Measurements from ENCODE around the gene FKBP9.
"Not testable (repeated sequence)": the region's sequence is repeated elsewhere in the genome, so short reads cannot be mapped to it uniquely, and the experiment has no call there.

Gene FKBP9

GRCh38 chr7:32952876-32953275 is 4.4 kb upstream of the FKBP9 start:
- DNase-seq, result no peak

GRCh38 chr7:32958046-32959025 is 1.1 kb downstream of the FKBP9 start:
- DNase-seq, result peak in 3 of 14 donors; percentile 13 to 24 (median 23)

GRCh38 chr7:32963880-32964301 is 6.7 kb downstream of the FKBP9 start:
- DNase-seq, result not testable (repeated sequence)

- not testable (repeated sequence) for DNase-seq
Measured at GRCh38 chr7:32964461-32965159, 7.4 kb downstream of the FKBP9 start.

- DNase-seq, result not testable (repeated sequence)
Measured at GRCh38 chr7:32966489-32967267, 9.4 kb downstream of the FKBP9 start.

GRCh38 chr7:32967268-32967582 is 10.0 kb downstream of the FKBP9 start:
- DNase-seq, result not testable (repeated sequence)

GRCh38 chr7:32971967-32972366 is 14.7 kb downstream of the FKBP9 start:
- DNase-seq, result not testable (repeated sequence)

GRCh38 chr7:32977159-32977558 is 19.9 kb downstream of the FKBP9 start:
- not testable (repeated sequence) for DNase-seq

GRCh38 chr7:32979246-32979645 is 22.0 kb downstream of the FKBP9 start:
- not testable (repeated sequence) for DNase-seq

GRCh38 chr7:32979902-32980301 is 22.7 kb downstream of the FKBP9 start:
- not testable (repeated sequence) for DNase-seq

GRCh38 chr7:32988148-32988547 is 30.9 kb downstream of the FKBP9 start:
- DNase-seq, result peak in 1 of 14 donors; percentile 7

GRCh38 chr7:32991068-32991585 is 33.9 kb downstream of the FKBP9 start:
- DNase-seq, result not testable (repeated sequence)

- not testable (repeated sequence) for DNase-seq
Measured at GRCh38 chr7:32991975-32992700, 34.9 kb downstream of the FKBP9 start.

GRCh38 chr7:32992750-32993149 is 35.5 kb downstream of the FKBP9 start:
- DNase-seq, result not testable (repeated sequence)

GRCh38 chr7:32997956-32998355 is 40.7 kb downstream of the FKBP9 start:
- DNase-seq, result not testable (repeated sequence)

GRCh38 chr7:32998361-32999171 is 41.3 kb downstream of the FKBP9 start:
- DNase-seq, result not testable (repeated sequence)

- DNase-seq, result not testable (repeated sequence)
Measured at GRCh38 chr7:32999380-32999779, 42.1 kb downstream of the FKBP9 start.

GRCh38 chr7:33003111-33003510 is 45.9 kb downstream of the FKBP9 start:
- not testable (repeated sequence) for DNase-seq

- DNase-seq, result not testable (repeated sequence)
Measured at GRCh38 chr7:33004104-33004616, 46.9 kb downstream of the FKBP9 start.

- DNase-seq, result not testable (repeated sequence)
Measured at GRCh38 chr7:33005193-33005592, 48.0 kb downstream of the FKBP9 start.
